ENCODE measurements around the gene DIRAS1. TPM values are rescaled to one million over a fixed set of nuclear protein-coding genes. Genes with fewer than 3 reads are reported as not detected.

Gene DIRAS1
- total RNA-seq, 1 experiment from 2014 or later, result 7.8 TPM

DNA sequence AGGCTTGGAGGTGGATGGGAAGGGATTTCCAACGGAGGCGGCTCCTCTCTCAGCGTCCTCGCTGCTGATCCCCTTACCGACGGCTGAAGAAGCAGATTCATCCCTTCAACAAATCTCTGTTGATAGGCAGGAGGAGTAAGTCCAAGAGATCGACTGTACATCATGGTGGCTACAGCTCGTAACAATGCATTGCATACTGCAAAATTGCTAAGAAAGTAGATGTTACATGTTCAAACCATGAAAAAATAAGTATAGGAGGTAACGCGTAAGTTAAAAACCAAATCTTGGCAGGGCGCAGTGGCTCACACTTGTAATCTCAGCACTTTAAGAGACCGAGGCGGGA, 19.1 kb upstream of the DIRAS1 start:
- Histone ChIP-seq H2AK5ac (ENCODE audit: insufficient read length, low read length) (no peak overlapping the region), H2AFZ (ENCODE audit: low read length) (no peak overlapping the region), H2BK15ac (ENCODE audit: low read depth, low read length) (no peak overlapping the region), H2BK5ac (ENCODE audit: insufficient read length, low read length) (no peak overlapping the region), H3K9me3 (ENCODE audit: control insufficient read depth, low read depth, low read length) (no peaks in the 10 kb centered on the region), H3K56ac (ENCODE audit: insufficient read length, low read depth, low read length) (no peak overlapping the region), H3K9ac (ENCODE audit: extremely low read depth, insufficient read length, low read length) (no peak overlapping the region), H2BK120ac (ENCODE audit: low read depth, low read length, poor library complexity, severe bottlenecking) (no peak overlapping the region), H2BK20ac (ENCODE audit: low read depth, low read length, poor library complexity, severe bottlenecking) (no peak overlapping the region), H4K5ac (ENCODE audit: insufficient read length, low read depth, low read length) (no peak overlapping the region), H4K20me1 (ENCODE audit: control insufficient read depth, insufficient read depth, insufficient read length) (no peaks in the 10 kb centered on the region), H3T11ph (ENCODE audit: low read length) (no peak overlapping the region), H3K14ac (ENCODE audit: insufficient read depth, low read length) (no peak overlapping the region), H3K27ac (ENCODE audit: insufficient read length, low read depth, low read length) (no peak overlapping the region), H3K27me3 (ENCODE audit: insufficient read depth, low read length) (no peaks in the 10 kb centered on the region; the same call in 1 of the 2 replicates), H3K4ac (ENCODE audit: low read depth, low read length) (no peak overlapping the region), H4K8ac (replicated peaks; ENCODE audit: insufficient read length, low read depth, low read length) (no peak overlapping the region), H3K23ac (ENCODE audit: insufficient read length, low read depth, low read length) (no peak overlapping the region), H4K91ac (ENCODE audit: insufficient read length, low read depth, low read length) (no peak overlapping the region), H3K79me1 (ENCODE audit: insufficient read depth, low read depth, low read length, poor library complexity, severe bottlenecking) (no peaks in the 10 kb centered on the region), H2BK12ac (ENCODE audit: insufficient read length, low read depth, low read length) (no peak overlapping the region), H3K23me2 (ENCODE audit: insufficient read length, low read depth, low read length, poor library complexity, severe bottlenecking) (peaks cover 5% of the 10 kb centered on the region), H3K4me2 (ENCODE audit: insufficient read depth, insufficient read length, low read length) (no peak overlapping the region), H3K79me2 (ENCODE audit: insufficient read depth, low read length) (no peaks in the 10 kb centered on the region), H3K18ac (ENCODE audit: insufficient read length, low read depth, low read length) (no peak overlapping the region), H3K4me1 (ENCODE audit: insufficient read depth, low read length) (no peaks in the 10 kb centered on the region)
- Mint-ChIP-seq H3K9me3 (no peaks in the 10 kb centered on the region; a peak in 1 of 5 replicates), H3K36me3 (ENCODE audit: insufficient read depth in 1 of 3, low read depth in 3 of 3) (peaks cover 21 to 24% (median 23%) of the 10 kb centered on the region in 3 experiments), H3K4me1 (peaks cover 5 to 6% of the 10 kb centered on the region in 2 experiments), H3K27me3 (ENCODE audit: low read depth) (peaks cover 26% of the 10 kb centered on the region), H3K4me3 (peak overlapping the region; percentile 81 to 88), H3K27ac (no peak overlapping the region)
- no peak for DNase-seq
- TF ChIP-seq, protein P1, sequence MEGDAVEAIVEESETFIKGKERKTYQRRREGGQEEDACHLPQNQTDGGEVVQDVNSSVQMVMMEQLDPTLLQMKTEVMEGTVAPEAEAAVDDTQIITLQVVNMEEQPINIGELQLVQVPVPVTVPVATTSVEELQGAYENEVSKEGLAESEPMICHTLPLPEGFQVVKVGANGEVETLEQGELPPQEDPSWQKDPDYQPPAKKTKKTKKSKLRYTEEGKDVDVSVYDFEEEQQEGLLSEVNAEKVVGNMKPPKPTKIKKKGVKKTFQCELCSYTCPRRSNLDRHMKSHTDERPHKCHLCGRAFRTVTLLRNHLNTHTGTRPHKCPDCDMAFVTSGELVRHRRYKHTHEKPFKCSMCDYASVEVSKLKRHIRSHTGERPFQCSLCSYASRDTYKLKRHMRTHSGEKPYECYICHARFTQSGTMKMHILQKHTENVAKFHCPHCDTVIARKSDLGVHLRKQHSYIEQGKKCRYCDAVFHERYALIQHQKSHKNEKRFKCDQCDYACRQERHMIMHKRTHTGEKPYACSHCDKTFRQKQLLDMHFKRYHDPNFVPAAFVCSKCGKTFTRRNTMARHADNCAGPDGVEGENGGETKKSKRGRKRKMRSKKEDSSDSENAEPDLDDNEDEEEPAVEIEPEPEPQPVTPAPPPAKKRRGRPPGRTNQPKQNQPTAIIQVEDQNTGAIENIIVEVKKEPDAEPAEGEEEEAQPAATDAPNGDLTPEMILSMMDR (conservative IDR thresholded peaks at IDR 0.05), result no peak
- whole genome bisulfite sequencing (ENCODE audit: extremely low coverage, insufficient read length, low lambda C conversion rate), result no CpG with 5 or more reads among the region's 13 CpGs

Measured in H9 (cell line).